GM23338 (cell line): ENCODE results near the gene THSD4. TPM values are rescaled to one million over a fixed set of nuclear protein-coding genes. Genes with fewer than 3 reads are reported as not detected.

Experiments
- ATAC-seq: fragments of 200-7000 bp; cut with Tn5 transposase; 3 replicates; pipeline ENCODE4 v1.9.1; 2020
- DNase-seq: peaks from one replicate; pipeline ENCODE4 v3.0.0-alpha.2; 2015; ENCODE audit warnings: low spot score
- H2AFZ ChIP-seq: fragments of 200-600 bp; sonication (generic); 2 replicates; pipeline ENCODE4 v1.8.0; 2016; ENCODE audit warnings: antibody characterized with exemption, mild to moderate bottlenecking, moderate library complexity
- H3F3A ChIP-seq: fragments of 200-600 bp; sonication (generic); replicated peaks from 2 replicates; pipeline ENCODE4 v1.8.0; 2017; ENCODE audit warnings: antibody characterized with exemption, mixed run types, low read depth
- H3K27ac ChIP-seq: fragments of 200-600 bp; sonication (generic); 2 replicates; pipeline ENCODE4 v1.6.1; 2016; ENCODE audit warnings: low read depth
- H3K27me3 ChIP-seq: fragments of 200-600 bp; sonication (generic); 2 replicates; pipeline ENCODE4 v1.8.0; 2016; ENCODE audit warnings: mild to moderate bottlenecking, mixed run types, moderate library complexity; ENCODE audit not compliant: insufficient read depth
- H3K36me3 ChIP-seq: fragments of 200-600 bp; sonication (generic); 2 replicates; pipeline ENCODE4 v1.8.0; 2016; ENCODE audit warnings: mild to moderate bottlenecking; ENCODE audit not compliant: insufficient read depth
- H3K4me1 ChIP-seq: fragments of 200-600 bp; sonication (generic); 2 replicates; pipeline ENCODE4 v1.8.0; 2016; ENCODE audit warnings: mild to moderate bottlenecking, moderate library complexity; ENCODE audit not compliant: insufficient read depth
- H3K4me2 ChIP-seq: fragments of 200-600 bp; sonication (generic); 2 replicates; pipeline ENCODE4 v1.7.1; 2017; ENCODE audit warnings: mixed run types
- H3K4me3 ChIP-seq: fragments of 200-600 bp; sonication (generic); 2 replicates; pipeline ENCODE4 v1.6.1; 2016; ENCODE audit warnings: mixed run types
- H3K79me2 ChIP-seq: fragments of 200-600 bp; sonication (generic); replicated peaks from 2 replicates; pipeline ENCODE4 v1.8.0; 2017; ENCODE audit warnings: mild to moderate bottlenecking; ENCODE audit not compliant: insufficient read depth
- H3K9me2 ChIP-seq: fragments of 200-600 bp; sonication (generic); 2 replicates; pipeline ENCODE4 v1.8.0; 2017; ENCODE audit not compliant: insufficient read depth
- H4K20me1 ChIP-seq: fragments of 200-600 bp; sonication (generic); replicated peaks from 2 replicates; pipeline ENCODE4 v1.8.0; 2017; ENCODE audit warnings: mild to moderate bottlenecking; ENCODE audit not compliant: insufficient read depth
- H3K27ac Mint-ChIP-seq: 2 replicates; pipeline ENCODE4 v1.8.0; 2020; ENCODE audit warnings: inconsistent platforms, mild to moderate bottlenecking, moderate library complexity, mixed read lengths
- H3K27me3 Mint-ChIP-seq: 3 replicates; pipeline ENCODE4 v1.8.0; 2022; ENCODE audit warnings: low read depth, mild to moderate bottlenecking, moderate library complexity, mixed read lengths, inconsistent platforms; ENCODE audit not compliant: insufficient read depth, poor library complexity
- H3K36me3 Mint-ChIP-seq: 3 replicates; pipeline ENCODE4 v1.8.0; 2021; ENCODE audit warnings: low read depth, mild to moderate bottlenecking, inconsistent platforms, moderate library complexity, mixed read lengths
- H3K4me1 Mint-ChIP-seq: 3 replicates; pipeline ENCODE4 v1.8.0; 2020; ENCODE audit warnings: mild to moderate bottlenecking, inconsistent platforms, mixed read lengths
- H3K4me3 Mint-ChIP-seq: 3 replicates; pipeline ENCODE4 v1.8.0; 2021; ENCODE audit warnings: moderate library complexity, mild to moderate bottlenecking, inconsistent platforms, mixed read lengths
- H3K9me3 Mint-ChIP-seq: 3 replicates; pipeline ENCODE4 v1.8.0; 2020; ENCODE audit warnings: moderate library complexity, mild to moderate bottlenecking, inconsistent platforms, mixed read lengths
- CREB1 ChIP-seq: fragments of 250-450 bp; sonication (Bioruptor Pico); IDR thresholded peaks from 2 replicates; pipeline ENCODE4 v1.5.0; 2020; ENCODE audit warnings: low read depth, mild to moderate bottlenecking, moderate library complexity
- EZH2 ChIP-seq: fragments of 200-600 bp; sonication (generic); IDR thresholded peaks from one replicate; pipeline ENCODE4 v1.8.0; 2017; ENCODE audit warnings: antibody characterized with exemption, mild to moderate bottlenecking, low read depth; ENCODE audit not compliant: unreplicated experiment
- JUNB ChIP-seq: IDR thresholded peaks from one replicate; pipeline ENCODE4 v1.6.1; 2016; ENCODE audit warnings: antibody characterized with exemption; ENCODE audit not compliant: unreplicated experiment
- NANOG ChIP-seq: IDR thresholded peaks from 2 replicates; pipeline ENCODE4 v1.6.1; 2016; ENCODE audit warnings: antibody characterized with exemption, borderline replicate concordance
- POLR2AphosphoS5 ChIP-seq: IDR thresholded peaks from 2 replicates; pipeline ENCODE4 v1.6.1; 2016; ENCODE audit warnings: antibody characterized with exemption, low read depth
- STAT1 ChIP-seq: IDR thresholded peaks from one replicate; pipeline ENCODE4 v1.6.1; 2016; ENCODE audit warnings: antibody characterized with exemption; ENCODE audit not compliant: unreplicated experiment
- ZNF114 ChIP-seq: fragments of 250-450 bp; sonication (Bioruptor Pico); IDR thresholded peaks from 2 replicates; pipeline ENCODE4 v1.5.0; 2020; ENCODE audit warnings: mild to moderate bottlenecking, moderate library complexity
- ZNF331 ChIP-seq: fragments of 250-450 bp; sonication (Bioruptor Pico); IDR thresholded peaks from 2 replicates; pipeline ENCODE4 v1.5.0; 2020; ENCODE audit warnings: low read depth, mild to moderate bottlenecking, moderate library complexity
- polyA plus RNA-seq: library from polyadenylated mRNA; unstranded; fragments of >200 nt; fragmentation: Nextera tagmentation; extraction: Ambion mirVana; gene quantifications from 2 replicates; pipeline ENCODE4 v1.2.1, GENCODE V29; 2016
- total RNA-seq: library from RNA; depleted of rRNA; stranded (reverse); fragments of >200 nt; shearing (Covaris generic); gene quantifications from 2 replicates; pipeline ENCODE4 v1.2.3, GENCODE V29; 2014
- TF ChIP-seq, protein P1 (sequence below): IDR thresholded peaks from 2 replicates; pipeline ENCODE4 v1.6.1; 2016; ENCODE audit warnings: antibody characterized with exemption
- TF ChIP-seq, protein P2 (sequence below): IDR thresholded peaks from one replicate; pipeline ENCODE4 v1.6.1; 2018; ENCODE audit warnings: antibody characterized with exemption; ENCODE audit not compliant: unreplicated experiment
- TF ChIP-seq, protein P3 (sequence below): fragments of 250-450 bp; sonication (Bioruptor Pico); IDR thresholded peaks from 2 replicates; pipeline ENCODE4 v1.5.0; 2020; ENCODE audit warnings: mild to moderate bottlenecking, moderate library complexity
- TF ChIP-seq, protein P4 (sequence below), 2 experiments: fragments of 200-600 bp in 1 of 2; sonication (generic) in 1 of 2; conservative IDR thresholded peaks; 2 replicates each; pipeline versions ENCODE4 v1.5.1 to v1.6.1; 2016 to 2017; ENCODE audit warnings: antibody characterized with exemption in 2 of 2, low read depth in 2 of 2, mild to moderate bottlenecking in 2 of 2, moderate library complexity in 1 of 2

THSD4 gene
- total and polyA plus RNA-seq, 2 experiments from 2014 or later, result 2.0 to 7.4 TPM

DNA sequence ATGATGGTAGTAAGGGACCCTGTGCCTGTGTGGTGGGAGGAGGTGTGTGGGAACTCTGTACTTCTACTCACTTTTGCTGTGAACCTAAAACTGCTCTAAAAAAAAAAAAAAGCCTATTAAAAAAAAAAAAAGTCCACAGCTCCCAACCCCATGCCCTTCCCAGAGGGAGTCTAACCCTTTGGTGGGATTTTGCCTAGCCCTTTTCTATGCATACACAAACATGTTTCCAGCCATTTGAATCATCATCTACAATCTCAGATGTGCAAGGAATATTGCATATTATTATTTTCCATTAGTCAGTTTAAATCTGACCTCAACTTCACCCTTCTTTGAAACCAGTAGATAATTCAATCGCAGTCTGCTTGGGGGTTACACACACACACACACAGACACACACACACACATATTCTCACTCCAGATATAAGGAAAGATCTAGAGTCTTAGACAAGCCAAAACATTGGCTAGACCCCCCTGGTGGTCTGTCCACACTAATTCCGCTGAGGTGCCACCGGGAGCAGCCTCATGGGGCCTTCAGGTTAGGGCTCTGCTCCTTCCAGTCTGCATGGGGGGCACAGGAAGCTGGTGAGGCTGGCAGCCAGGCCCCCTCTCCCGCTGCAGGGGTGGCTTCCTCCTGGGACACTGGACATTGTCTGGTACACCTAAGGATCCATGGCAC is 619.6 kb downstream of the THSD4 start:
- no peaks in the 10 kb centered on the region for H3K4me1 Mint-ChIP-seq
- Histone ChIP-seq H3K36me3 (no peaks in the 10 kb centered on the region), H3K79me2 (no peaks in the 10 kb centered on the region), H3K4me3 (no peak overlapping the region), H3F3A (no peaks in the 10 kb centered on the region), H3K4me1 (no peaks in the 10 kb centered on the region), H3K27me3 (no peaks in the 10 kb centered on the region), H2AFZ (no peak overlapping the region), H4K20me1 (no peaks in the 10 kb centered on the region), H3K4me2 (no peak overlapping the region), H3K9me2 (no peaks in the 10 kb centered on the region), H3K27ac (no peak overlapping the region)
- no peaks in the 10 kb centered on the region for H3K36me3 Mint-ChIP-seq
- H3K27me3 Mint-ChIP-seq, result no peaks in the 10 kb centered on the region
- ATAC-seq, result no peak
- no peak overlapping the region for H3K27ac Mint-ChIP-seq
- DNase-seq, result no peak
- no peaks in the 10 kb centered on the region for H3K9me3 Mint-ChIP-seq
- no peak overlapping the region for H3K4me3 Mint-ChIP-seq
- TF ChIP-seq, protein P1, sequence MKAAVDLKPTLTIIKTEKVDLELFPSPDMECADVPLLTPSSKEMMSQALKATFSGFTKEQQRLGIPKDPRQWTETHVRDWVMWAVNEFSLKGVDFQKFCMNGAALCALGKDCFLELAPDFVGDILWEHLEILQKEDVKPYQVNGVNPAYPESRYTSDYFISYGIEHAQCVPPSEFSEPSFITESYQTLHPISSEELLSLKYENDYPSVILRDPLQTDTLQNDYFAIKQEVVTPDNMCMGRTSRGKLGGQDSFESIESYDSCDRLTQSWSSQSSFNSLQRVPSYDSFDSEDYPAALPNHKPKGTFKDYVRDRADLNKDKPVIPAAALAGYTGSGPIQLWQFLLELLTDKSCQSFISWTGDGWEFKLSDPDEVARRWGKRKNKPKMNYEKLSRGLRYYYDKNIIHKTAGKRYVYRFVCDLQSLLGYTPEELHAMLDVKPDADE, result no peak
- TF ChIP-seq JUNB (no peak), ZNF331 (no peak), ZNF114 (CRISPR knock-in tag) (no peak), EZH2 (no peak), NANOG (no peak), POLR2AphosphoS5 (no peak), CREB1 (CRISPR knock-in tag) (no peak), STAT1 (no peak)
- TF ChIP-seq, protein P2, sequence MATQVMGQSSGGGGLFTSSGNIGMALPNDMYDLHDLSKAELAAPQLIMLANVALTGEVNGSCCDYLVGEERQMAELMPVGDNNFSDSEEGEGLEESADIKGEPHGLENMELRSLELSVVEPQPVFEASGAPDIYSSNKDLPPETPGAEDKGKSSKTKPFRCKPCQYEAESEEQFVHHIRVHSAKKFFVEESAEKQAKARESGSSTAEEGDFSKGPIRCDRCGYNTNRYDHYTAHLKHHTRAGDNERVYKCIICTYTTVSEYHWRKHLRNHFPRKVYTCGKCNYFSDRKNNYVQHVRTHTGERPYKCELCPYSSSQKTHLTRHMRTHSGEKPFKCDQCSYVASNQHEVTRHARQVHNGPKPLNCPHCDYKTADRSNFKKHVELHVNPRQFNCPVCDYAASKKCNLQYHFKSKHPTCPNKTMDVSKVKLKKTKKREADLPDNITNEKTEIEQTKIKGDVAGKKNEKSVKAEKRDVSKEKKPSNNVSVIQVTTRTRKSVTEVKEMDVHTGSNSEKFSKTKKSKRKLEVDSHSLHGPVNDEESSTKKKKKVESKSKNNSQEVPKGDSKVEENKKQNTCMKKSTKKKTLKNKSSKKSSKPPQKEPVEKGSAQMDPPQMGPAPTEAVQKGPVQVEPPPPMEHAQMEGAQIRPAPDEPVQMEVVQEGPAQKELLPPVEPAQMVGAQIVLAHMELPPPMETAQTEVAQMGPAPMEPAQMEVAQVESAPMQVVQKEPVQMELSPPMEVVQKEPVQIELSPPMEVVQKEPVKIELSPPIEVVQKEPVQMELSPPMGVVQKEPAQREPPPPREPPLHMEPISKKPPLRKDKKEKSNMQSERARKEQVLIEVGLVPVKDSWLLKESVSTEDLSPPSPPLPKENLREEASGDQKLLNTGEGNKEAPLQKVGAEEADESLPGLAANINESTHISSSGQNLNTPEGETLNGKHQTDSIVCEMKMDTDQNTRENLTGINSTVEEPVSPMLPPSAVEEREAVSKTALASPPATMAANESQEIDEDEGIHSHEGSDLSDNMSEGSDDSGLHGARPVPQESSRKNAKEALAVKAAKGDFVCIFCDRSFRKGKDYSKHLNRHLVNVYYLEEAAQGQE, result no peak
- TF ChIP-seq, protein P3, sequence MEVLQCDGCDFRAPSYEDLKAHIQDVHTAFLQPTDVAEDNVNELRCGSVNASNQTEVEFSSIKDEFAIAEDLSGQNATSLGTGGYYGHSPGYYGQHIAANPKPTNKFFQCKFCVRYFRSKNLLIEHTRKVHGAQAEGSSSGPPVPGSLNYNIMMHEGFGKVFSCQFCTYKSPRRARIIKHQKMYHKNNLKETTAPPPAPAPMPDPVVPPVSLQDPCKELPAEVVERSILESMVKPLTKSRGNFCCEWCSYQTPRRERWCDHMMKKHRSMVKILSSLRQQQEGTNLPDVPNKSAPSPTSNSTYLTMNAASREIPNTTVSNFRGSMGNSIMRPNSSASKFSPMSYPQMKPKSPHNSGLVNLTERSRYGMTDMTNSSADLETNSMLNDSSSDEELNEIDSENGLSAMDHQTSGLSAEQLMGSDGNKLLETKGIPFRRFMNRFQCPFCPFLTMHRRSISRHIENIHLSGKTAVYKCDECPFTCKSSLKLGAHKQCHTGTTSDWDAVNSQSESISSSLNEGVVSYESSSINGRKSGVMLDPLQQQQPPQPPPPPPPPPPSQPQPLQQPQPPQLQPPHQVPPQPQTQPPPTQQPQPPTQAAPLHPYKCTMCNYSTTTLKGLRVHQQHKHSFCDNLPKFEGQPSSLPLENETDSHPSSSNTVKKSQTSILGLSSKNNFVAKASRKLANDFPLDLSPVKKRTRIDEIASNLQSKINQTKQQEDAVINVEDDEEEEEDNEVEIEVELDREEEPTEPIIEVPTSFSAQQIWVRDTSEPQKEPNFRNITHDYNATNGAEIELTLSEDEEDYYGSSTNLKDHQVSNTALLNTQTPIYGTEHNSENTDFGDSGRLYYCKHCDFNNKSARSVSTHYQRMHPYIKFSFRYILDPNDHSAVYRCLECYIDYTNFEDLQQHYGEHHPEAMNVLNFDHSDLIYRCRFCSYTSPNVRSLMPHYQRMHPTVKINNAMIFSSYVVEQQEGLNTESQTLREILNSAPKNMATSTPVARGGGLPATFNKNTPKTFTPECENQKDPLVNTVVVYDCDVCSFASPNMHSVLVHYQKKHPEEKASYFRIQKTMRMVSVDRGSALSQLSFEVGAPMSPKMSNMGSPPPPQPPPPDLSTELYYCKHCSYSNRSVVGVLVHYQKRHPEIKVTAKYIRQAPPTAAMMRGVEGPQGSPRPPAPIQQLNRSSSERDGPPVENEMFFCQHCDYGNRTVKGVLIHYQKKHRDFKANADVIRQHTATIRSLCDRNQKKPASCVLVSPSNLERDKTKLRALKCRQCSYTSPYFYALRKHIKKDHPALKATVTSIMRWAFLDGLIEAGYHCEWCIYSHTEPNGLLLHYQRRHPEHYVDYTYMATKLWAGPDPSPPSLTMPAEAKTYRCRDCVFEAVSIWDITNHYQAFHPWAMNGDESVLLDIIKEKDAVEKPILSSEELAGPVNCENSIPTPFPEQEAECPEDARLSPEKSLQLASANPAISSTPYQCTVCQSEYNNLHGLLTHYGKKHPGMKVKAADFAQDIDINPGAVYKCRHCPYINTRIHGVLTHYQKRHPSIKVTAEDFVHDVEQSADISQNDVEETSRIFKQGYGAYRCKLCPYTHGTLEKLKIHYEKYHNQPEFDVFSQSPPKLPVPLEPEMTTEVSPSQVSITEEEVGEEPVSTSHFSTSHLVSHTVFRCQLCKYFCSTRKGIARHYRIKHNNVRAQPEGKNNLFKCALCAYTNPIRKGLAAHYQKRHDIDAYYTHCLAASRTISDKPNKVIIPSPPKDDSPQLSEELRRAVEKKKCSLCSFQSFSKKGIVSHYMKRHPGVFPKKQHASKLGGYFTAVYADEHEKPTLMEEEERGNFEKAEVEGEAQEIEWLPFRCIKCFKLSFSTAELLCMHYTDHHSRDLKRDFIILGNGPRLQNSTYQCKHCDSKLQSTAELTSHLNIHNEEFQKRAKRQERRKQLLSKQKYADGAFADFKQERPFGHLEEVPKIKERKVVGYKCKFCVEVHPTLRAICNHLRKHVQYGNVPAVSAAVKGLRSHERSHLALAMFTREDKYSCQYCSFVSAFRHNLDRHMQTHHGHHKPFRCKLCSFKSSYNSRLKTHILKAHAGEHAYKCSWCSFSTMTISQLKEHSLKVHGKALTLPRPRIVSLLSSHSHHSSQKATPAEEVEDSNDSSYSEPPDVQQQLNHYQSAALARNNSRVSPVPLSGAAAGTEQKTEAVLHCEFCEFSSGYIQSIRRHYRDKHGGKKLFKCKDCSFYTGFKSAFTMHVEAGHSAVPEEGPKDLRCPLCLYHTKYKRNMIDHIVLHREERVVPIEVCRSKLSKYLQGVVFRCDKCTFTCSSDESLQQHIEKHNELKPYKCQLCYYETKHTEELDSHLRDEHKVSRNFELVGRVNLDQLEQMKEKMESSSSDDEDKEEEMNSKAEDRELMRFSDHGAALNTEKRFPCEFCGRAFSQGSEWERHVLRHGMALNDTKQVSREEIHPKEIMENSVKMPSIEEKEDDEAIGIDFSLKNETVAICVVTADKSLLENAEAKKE (CRISPR knock-in tag), result no peak
- TF ChIP-seq, protein P4, sequence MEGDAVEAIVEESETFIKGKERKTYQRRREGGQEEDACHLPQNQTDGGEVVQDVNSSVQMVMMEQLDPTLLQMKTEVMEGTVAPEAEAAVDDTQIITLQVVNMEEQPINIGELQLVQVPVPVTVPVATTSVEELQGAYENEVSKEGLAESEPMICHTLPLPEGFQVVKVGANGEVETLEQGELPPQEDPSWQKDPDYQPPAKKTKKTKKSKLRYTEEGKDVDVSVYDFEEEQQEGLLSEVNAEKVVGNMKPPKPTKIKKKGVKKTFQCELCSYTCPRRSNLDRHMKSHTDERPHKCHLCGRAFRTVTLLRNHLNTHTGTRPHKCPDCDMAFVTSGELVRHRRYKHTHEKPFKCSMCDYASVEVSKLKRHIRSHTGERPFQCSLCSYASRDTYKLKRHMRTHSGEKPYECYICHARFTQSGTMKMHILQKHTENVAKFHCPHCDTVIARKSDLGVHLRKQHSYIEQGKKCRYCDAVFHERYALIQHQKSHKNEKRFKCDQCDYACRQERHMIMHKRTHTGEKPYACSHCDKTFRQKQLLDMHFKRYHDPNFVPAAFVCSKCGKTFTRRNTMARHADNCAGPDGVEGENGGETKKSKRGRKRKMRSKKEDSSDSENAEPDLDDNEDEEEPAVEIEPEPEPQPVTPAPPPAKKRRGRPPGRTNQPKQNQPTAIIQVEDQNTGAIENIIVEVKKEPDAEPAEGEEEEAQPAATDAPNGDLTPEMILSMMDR (conservative IDR thresholded peaks at IDR 0.05; ENCODE audit: low read depth in 2 of 2), result no peak; a peak in 1 of 4 replicates
